Thyroid gland (tissue), 4 donors: ENCODE data around the gene SULT1C3. TPM values are rescaled to one million over a fixed set of nuclear protein-coding genes. Genes with fewer than 3 reads are reported as not detected.

Source experiments
- DNase-seq, 2 donors: peaks; one replicate each; pipeline ENCODE4 v3.0.0-alpha.2; 2019
- H3K27ac ChIP-seq, 3 donors: fragments of 200-600 bp; sonication (generic); 1 replicate in 2 of 3; 2 replicates in 1 of 3; pipeline ENCODE4 v1.5.1; 2016 to 2019; ENCODE audit warnings: mild to moderate bottlenecking in 1 of 3, moderate library complexity in 1 of 3
- H3K27me3 ChIP-seq: fragments of 200-600 bp; sonication (generic); one replicate; pipeline ENCODE4 v1.5.1; 2019
- H3K36me3 ChIP-seq, 2 donors: fragments of 200-600 bp; sonication (generic); one replicate each; pipeline ENCODE4 v1.5.1; 2016 to 2019
- H3K4me1 ChIP-seq, 2 donors: fragments of 200-600 bp; sonication (generic); one replicate each; pipeline ENCODE4 v1.5.1; 2017 to 2019
- H3K4me3 ChIP-seq, 3 donors: fragments of 200-600 bp; sonication (generic); replicated peaks in 1 of 3; 1 replicate in 2 of 3; 2 replicates in 1 of 3; pipeline ENCODE4 v1.5.1; 2016; ENCODE audit warnings: mild to moderate bottlenecking in 1 of 3
- H3K9me3 ChIP-seq: fragments of 200-600 bp; sonication (generic); one replicate; pipeline ENCODE4 v1.5.1; 2017
- POLR2A ChIP-seq, 2 donors: fragments of 450-650 bp; IDR thresholded peaks; one replicate each; pipeline ENCODE4 v1.6.1; 2017; ENCODE audit warnings: antibody characterized with exemption in 2 of 2, mild to moderate bottlenecking in 2 of 2, moderate library complexity in 1 of 2
- WGBS, 2 donors: methylation state at CpG; one replicate each; pipeline ENCODE4 v1.1.5; 2017; 5-methylcytosine and 5-hydroxymethylcytosine counted together
- intact Hi-C: fragments of 100-400 bp; cut with DNase I; formaldehyde crosslinking; loops from one replicate; pipeline ENCODE4 v1.15.1; 2023
- total RNA-seq, 4 donors: library from RNA; depleted of rRNA; stranded (reverse); fragments of >200 nt; gene quantifications; one replicate each; pipeline ENCODE4 v1.2.3, GENCODE V29; 2016
- TF ChIP-seq, protein P1 (sequence below), 6 experiments: fragments of 200-600 bp in 3 of 6; fragments of 450-650 bp in 3 of 6; sonication (generic) in 3 of 6; IDR thresholded peaks; one replicate each; pipeline ENCODE4 v1.5.1; 2016 to 2019; ENCODE audit warnings: antibody characterized with exemption in 6 of 6, mild to moderate bottlenecking in 2 of 6, inconsistent platforms in 1 of 6, moderate library complexity in 1 of 6

The SULT1C3 gene
- total RNA-seq, 4 donors from 2014 or later: not detected

GRCh38 chr2:108266218-108266617 lies 26.4 kb downstream of the SULT1C3 start:
- 81 to 93% methylated on average over 3 of the region's 3 CpGs for whole genome bisulfite sequencing, 2 donors
- Histone ChIP-seq H3K9me3 (no peaks in the 10 kb centered on the region), H3K27ac (no peak overlapping the region), H3K36me3 (no peaks in the 10 kb centered on the region), H3K27me3 (no peaks in the 10 kb centered on the region), H3K4me1 (no peaks in the 10 kb centered on the region), H3K4me3 (no peak overlapping the region)
- DNase-seq: no peak
- intact Hi-C loops: no loop called here
- no peak for TF ChIP-seq POLR2A (IDR thresholded peaks at IDR 0.05)
- TF ChIP-seq, protein P1, sequence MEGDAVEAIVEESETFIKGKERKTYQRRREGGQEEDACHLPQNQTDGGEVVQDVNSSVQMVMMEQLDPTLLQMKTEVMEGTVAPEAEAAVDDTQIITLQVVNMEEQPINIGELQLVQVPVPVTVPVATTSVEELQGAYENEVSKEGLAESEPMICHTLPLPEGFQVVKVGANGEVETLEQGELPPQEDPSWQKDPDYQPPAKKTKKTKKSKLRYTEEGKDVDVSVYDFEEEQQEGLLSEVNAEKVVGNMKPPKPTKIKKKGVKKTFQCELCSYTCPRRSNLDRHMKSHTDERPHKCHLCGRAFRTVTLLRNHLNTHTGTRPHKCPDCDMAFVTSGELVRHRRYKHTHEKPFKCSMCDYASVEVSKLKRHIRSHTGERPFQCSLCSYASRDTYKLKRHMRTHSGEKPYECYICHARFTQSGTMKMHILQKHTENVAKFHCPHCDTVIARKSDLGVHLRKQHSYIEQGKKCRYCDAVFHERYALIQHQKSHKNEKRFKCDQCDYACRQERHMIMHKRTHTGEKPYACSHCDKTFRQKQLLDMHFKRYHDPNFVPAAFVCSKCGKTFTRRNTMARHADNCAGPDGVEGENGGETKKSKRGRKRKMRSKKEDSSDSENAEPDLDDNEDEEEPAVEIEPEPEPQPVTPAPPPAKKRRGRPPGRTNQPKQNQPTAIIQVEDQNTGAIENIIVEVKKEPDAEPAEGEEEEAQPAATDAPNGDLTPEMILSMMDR (IDR thresholded peaks at IDR 0.05): no peak

DNA sequence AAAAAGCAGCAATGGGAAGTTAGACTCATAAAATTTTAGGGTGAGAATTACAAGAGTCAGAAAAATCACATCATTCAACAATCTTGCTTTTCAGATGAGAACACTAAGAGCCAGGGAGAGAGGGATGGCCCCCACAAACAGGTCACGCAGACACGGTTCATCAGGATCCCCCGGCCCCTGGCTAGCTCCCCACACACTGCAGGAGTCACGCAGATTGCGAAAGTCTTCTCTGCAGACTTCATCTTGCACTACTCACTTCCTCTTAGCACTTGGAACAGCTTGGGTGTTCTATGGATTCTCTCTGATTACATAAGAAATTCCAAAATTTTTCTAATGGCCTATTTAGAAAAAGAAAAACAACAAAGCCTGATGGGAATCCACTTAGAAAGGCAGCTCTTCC lies 27.3 kb downstream of the SULT1C3 start:
- no peak for DNase-seq
- H3K36me3 ChIP-seq: no peaks in the 10 kb centered on the region
- H3K27ac ChIP-seq: no peak overlapping the region
- TF ChIP-seq POLR2A (IDR thresholded peaks at IDR 0.05): no peak
- TF ChIP-seq, protein P1 (IDR thresholded peaks at IDR 0.05): no peak
- intact Hi-C loops: no loop called here
- H3K4me1 ChIP-seq: no peaks in the 10 kb centered on the region
- 57 to 68% methylated on average over 5 of the region's 5 CpGs for WGBS, 2 donors
- H3K4me3 ChIP-seq: no peak overlapping the region
- H3K27me3 ChIP-seq: no peaks in the 10 kb centered on the region
- H3K9me3 ChIP-seq: no peaks in the 10 kb centered on the region

DNA sequence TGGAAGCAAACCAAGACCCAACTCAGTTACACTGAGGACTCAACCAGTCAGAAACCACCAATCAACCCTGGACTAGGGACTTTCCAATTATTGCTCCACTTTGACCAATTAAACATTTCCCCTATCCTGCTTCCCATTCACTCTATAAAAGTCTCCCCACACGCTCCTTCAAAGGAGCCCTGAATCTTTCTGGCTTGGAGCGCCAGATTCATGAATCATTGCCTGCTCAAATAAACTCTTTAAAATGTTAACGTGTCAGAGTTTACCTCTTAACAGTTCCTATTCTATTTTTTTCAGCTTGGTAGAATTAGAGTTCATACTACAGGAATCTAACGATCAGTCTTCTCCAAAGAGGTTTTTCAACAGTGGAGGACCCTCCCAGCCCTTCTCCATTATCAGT lies 28.2 kb downstream of the SULT1C3 start:
- TF ChIP-seq POLR2A (IDR thresholded peaks at IDR 0.05): no peak
- TF ChIP-seq, protein P1 (IDR thresholded peaks at IDR 0.05): no peak
- Histone ChIP-seq H3K4me1 (no peaks in the 10 kb centered on the region), H3K4me3 (no peak overlapping the region), H3K36me3 (no peaks in the 10 kb centered on the region), H3K27ac (no peak overlapping the region), H3K9me3 (no peaks in the 10 kb centered on the region), H3K27me3 (no peaks in the 10 kb centered on the region)
- no peak for DNase-seq
- 73 to 79% methylated on average over 4 of the region's 4 CpGs for WGBS, 2 donors
- intact Hi-C loops: no loop called here

GRCh38 chr2:108270346-108270745 lies 30.6 kb downstream of the SULT1C3 start:
- TF ChIP-seq, protein P1 (IDR thresholded peaks at IDR 0.05): no peak
- TF ChIP-seq POLR2A (IDR thresholded peaks at IDR 0.05): no peak
- 74 to 82% methylated on average over 3 of the region's 3 CpGs for WGBS, 2 donors
- DNase-seq: no peak
- no peaks in the 10 kb centered on the region for H3K36me3 ChIP-seq
- no peaks in the 10 kb centered on the region for H3K27me3 ChIP-seq
- intact Hi-C loops: no loop called here
- no peaks in the 10 kb centered on the region for H3K9me3 ChIP-seq
- no peak overlapping the region for H3K4me3 ChIP-seq
- H3K27ac ChIP-seq: no peak overlapping the region
- H3K4me1 ChIP-seq: no peaks in the 10 kb centered on the region

DNA sequence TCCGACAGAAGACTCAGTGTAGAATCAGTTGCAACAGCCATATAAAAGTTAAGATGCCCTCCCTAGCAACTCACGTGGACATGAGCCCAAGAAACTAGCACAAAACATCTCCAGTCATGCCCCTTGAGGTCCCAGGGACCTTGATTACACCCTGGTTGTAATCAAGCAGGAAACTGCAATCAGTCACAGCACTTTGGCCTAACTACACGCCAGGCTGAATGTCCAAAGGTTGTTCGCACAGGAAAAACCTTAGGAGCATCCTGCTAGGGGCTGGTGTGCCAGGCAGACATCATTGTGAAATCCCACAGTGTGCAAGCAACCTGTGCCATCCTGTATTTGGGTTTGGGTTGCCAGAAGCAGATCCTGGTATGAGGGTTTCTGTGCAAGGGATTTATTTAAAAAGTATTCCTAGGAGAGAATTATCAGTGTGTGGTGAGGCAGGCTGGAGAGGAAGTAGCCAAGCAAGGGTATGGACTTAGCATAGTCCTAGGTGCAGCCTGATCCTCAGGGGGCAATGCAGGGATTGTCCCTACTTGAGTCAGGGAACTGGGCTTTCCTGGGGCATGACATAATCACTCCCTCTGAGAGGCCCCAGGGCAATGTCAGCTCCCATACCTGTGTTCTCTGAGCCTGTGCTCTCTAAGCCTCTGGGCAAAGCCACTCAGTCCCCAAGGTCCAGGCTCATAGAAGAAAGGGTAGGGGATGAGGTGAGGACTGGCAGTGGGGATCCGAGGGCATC lies 31.2 kb downstream of the SULT1C3 start:
- Histone ChIP-seq H3K9me3 (no peaks in the 10 kb centered on the region), H3K36me3 (no peaks in the 10 kb centered on the region), H3K4me1 (no peaks in the 10 kb centered on the region), H3K27me3 (no peaks in the 10 kb centered on the region), H3K4me3 (no peak overlapping the region), H3K27ac (no peak overlapping the region)
- TF ChIP-seq, protein P1 (IDR thresholded peaks at IDR 0.05): no peak
- TF ChIP-seq POLR2A (IDR thresholded peaks at IDR 0.05): no peak
- no peak for DNase-seq
- intact Hi-C loops: no loop called here
- WGBS, 2 donors: 81 to 92% methylated on average over 5 of the region's 5 CpGs
